NCI-H146 (cell line): ENCODE data around the gene MZF1.
"Not testable (repeated sequence)": the region's sequence is repeated elsewhere in the genome, so short reads cannot be mapped to it uniquely, and the experiment has no call there.

ENCODE experiments used
- DNase-seq: peaks from one replicate; lab custom pipeline; 2025; lab: John Stamatoyannopoulos, UW

MZF1 gene

DNA sequence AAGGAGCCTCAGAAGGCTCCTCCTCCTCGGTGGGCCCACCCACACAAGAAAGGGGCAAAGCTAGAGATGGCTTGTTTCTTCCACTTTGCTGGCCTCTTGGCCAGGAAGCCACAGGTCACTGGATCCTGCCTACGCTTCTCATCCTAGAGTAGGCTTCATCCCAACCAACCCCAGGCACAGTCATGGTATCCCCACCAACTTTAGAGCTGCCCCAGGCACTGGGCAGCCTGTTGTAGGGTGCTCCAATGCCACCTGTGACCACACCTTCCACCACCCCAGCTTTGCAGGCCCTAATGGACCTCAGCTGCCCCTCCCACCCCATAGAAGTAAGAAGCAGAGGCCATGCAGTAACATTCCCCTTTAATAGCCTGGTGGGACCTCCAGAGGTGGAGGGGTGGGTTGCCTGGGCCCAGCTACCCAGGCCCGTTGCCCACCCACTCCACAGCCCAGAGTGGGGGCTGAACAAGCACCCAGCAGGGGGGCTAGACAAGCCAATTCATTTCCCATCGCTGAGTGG lies 17.7 kb downstream of the MZF1 start:
- no peak for DNase-seq

GRCh38 chr19:58554494-58555368 lies 18.4 kb downstream of the MZF1 start, which contains the start of gene CHMP2A:
Gene CHMP2A (minus strand): TSS chr19:58555105. CDS start chr19:58554212, 893 bp downstream.
- no peak for DNase-seq

- DNase-seq: no peak
Measured at GRCh38 chr19:58553799-58554493, 19.2 kb downstream of the MZF1 start.

DNA sequence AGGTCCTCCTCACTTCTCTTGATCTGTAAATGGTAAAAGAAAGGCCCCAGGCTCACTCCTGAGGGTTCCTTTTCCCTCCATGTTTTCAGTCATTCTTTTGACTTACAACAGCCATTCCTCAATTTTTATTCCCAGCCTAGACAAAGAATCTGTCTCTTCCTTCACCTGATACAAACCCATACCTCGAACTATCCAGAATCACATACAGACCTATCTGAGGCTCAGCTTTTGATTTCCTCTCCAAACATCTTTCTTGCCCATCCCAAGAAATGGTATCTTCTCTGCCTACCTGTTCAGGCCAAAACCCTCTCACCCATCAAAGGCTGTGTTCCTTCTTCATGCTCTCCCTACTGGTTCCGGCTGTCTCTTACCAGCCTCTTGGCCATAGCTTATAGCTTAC lies 20.5 kb downstream of the MZF1 start:
- DNase-seq: no peak

DNA sequence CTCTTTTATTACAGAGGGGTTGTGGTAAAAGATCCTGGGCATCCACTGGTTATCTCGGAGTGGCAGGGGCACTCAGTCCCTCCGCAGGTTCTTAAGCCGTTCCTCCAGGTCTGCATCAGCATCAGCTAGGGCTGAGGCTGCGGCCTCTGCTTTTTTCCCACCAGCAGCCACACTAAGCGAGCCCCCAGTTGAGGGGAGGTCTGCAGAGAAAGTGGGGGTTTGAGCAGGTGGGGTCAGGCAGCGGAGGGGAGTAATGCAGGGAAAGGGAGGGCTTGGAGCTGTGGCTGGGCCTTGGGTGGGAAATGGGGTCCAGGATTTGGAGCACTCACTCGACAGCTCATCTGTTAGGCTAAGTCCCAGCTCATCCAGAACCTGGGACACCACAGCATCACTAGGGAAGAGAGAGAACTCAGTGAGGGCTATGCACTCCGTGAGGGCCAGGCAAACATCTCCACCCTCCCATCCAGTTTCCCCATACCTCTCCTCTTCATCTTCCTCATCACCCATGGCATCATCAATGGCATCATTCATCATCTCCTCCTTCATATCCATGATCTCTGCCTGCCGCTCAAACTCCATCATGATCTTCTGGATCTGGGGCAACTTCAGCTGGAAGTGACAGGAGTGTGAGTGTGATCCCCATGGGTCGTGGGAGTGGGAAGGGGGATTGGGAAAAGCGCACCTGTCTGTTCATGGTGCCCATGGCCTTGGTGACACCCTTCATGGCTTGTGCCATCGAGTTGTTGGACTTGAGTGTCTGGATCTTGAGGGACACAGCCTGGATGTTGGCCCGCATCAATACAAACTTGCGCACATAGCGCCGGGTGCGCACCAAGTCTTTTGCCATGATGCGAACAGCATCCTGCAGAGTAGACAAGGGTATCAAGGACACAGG lies 21.3 kb downstream of the MZF1 start:
- DNase-seq: no peak

DNA sequence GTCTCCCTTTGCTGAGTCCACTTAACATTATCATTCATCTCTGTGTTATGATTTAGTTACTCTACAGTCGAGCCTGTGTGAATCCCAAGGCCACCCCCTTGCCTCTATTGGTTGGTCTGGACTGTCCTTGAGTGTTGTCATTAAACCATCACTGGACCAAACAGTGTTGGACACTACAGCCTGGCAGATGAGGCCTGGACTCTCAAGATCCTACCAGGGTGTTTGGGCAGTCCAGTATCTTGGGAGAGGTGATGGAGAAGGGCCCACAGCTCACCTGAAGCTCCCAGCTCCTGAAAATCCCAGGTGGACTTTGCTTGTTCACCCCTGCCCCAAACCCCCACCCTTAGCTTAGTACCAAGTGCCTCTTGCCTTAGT lies 22.0 kb downstream of the MZF1 start:
- no peak for DNase-seq

DNA sequence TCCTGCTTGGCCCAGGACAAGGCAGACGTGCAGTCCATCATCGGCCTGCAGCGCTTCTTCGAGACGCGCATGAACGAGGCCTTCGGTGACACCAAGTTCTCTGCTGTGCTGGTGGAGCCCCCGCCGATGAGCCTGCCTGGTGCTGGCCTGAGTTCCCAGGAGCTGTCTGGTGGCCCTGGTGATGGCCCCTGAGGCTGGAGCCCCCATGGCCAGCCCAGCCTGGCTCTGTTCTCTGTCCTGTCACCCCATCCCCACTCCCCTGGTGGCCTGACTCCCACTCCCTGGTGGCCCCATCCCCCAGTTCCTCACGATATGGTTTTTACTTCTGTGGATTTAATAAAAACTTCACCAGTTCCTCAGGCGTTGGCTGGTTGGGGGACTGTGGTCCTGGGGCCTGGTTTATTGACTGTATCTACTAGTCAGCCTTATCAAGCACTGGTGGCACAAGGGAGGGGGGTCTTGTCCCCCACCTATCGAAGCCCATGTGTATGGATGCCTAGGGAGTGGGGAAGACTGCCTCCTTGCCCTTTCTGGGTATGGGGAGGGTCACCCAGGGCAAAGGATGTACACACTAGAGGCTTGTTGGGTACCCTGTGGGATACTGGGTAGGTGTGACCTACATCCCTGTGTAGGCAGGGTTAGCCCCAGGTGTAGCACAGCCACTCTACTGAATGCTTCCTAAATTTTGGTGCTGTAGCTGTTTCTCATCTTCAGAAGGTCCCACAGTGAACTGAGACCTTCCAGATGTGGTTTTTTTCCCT lies 22.6 kb downstream of the MZF1 start:
- no peak for DNase-seq

DNA sequence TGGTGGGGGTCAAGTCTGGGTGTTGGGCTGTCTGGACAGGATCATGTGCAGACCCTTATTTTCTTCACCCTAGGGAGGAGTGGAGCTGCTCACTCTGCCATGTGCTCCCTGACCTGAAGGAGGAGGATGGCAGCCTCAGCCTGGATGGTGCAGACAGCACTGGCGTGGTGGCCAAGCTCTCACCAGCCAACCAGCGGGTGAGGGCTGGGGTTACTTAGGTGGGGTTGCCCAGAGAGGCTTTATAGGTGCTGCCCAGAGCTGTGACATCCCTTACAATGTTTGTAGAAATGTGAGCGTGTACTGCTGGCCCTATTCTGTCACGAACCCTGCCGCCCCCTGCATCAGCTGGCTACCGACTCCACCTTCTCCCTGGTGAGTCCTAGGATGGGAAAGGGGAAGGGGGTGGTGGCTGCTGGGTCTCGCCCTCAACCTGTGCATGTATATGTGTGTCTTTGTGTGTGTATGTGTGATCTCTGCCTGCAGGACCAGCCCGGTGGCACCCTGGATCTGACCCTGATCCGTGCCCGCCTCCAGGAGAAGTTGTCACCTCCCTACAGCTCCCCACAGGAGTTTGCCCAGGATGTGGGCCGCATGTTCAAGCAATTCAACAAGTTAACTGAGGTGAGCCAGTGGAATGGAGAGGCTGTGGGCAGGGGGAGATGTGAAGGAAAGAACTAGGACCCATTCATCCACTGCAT lies 23.3 kb downstream of the MZF1 start:
- DNase-seq: no peak

GRCh38 chr19:58548859-58549663 lies 24.1 kb downstream of the MZF1 start:
- DNase-seq: no peak

- DNase-seq: no peak
Measured at GRCh38 chr19:58547323-58548312, 25.5 kb downstream of the MZF1 start.

- DNase-seq: no peak
Measured at GRCh38 chr19:58546019-58546530, 27.1 kb downstream of the MZF1 start.

- DNase-seq: no peak
Measured at GRCh38 chr19:58545286-58546018, 27.7 kb downstream of the MZF1 start.

GRCh38 chr19:58544591-58545285 lies 28.4 kb downstream of the MZF1 start:
- DNase-seq: no peak

- DNase-seq: no peak
Measured at GRCh38 chr19:58543826-58544590, 29.1 kb downstream of the MZF1 start, which contains the start of gene TRIM28. Gene TRIM28 (plus strand): TSS chr19:58544064. CDS start chr19:58544758, 694 bp downstream.

- DNase-seq: not testable (repeated sequence)
Measured at GRCh38 chr19:58542641-58543372, 30.3 kb downstream of the MZF1 start.
